Erythroblast (primary cell): ENCODE data around the gene TPK1.
A peak's percentile ranks its signal among the peaks of the same experiment; 100 is the strongest.
"Not testable (repeated sequence)": the region's sequence is repeated elsewhere in the genome, so short reads cannot be mapped to it uniquely, and the experiment has no call there.

Source experiments
- DNase-seq, 2 experiments: peaks; one replicate each; lab custom pipeline; 2025; lab: John Stamatoyannopoulos, UW
- GATA1 ChIP-seq: IDR thresholded peaks from 2 replicates; pipeline ENCODE4 v1.6.1; 2011; ENCODE audit warnings: low read depth, mild to moderate bottlenecking, control low read depth, low read length, moderate library complexity
- POLR2A ChIP-seq: IDR thresholded peaks from 2 replicates; pipeline ENCODE4 v1.6.1; 2011; ENCODE audit warnings: mild to moderate bottlenecking, low read length

Gene TPK1

DNA sequence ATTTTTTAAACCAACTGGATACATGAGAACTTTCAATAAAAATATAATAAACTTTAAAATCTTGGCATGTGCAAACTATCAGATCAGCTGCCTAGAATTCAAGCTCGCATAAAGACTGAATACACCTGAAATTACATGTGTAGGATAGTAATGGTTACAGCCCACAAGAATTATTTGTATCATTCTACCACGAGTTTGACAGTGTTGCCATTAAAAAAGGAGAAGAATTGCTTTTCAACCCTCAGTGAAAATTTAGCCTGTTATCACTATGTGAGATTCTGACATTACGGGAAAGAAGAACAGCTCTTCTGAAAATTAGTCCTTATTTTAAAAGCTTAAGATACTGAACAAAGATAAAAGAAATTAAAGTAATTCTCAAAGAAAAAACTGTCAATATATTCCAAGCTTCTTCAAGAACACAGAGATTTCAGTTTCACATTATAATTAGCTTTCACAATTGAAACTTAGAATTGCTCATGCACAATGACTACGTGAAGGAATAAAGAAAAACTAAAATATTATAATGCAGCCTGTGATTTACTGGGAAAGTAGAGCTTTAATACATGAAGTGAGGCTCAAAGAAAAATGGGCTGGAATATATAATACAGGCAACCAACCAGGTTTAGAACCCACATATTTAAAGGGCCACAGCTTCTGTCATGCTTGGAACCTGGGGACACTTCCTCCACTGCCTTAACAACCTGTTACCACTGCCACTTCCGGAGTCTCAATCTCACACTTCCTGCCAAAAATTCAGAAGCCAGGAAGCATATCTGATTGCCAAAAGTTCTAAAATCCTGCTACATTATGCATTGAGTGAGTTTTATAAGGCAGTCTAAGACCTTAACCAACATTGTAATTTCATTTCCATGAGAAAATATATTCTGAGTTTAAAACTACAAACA is 23.2 kb downstream of the TPK1 start:
- no peak for DNase-seq
- TF ChIP-seq GATA1 (no peak), POLR2A (no peak)

DNA sequence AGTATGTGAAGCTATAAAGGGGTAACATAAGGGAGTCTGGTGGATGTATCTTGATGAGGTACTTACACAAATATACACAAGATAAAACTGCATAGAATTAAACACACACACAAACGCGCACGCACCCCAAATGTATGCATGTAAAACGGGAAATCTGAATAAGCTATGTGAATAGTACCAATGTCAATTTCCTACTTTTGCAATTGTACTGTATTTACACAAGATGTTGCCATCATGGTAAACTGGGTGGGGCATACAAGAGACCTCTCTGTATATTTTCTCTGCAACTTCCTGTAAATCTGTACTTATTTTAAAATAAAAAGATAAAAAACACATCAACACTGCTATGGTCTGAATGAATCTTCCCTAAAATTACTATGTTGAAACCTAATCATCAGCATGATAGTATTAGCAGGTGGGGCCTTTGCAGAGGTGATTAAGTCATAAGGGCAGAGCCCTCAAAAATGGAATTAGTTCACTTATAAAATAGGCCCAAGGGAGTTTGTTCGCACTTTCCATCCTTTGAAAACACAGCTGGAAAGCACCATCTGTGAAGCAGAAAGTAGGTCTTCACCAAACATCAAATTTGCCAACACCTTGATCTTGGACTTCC is 30.1 kb downstream of the TPK1 start:
- TF ChIP-seq GATA1, result no peak
- TF ChIP-seq POLR2A, result no peak
- DNase-seq, result no peak

DNA sequence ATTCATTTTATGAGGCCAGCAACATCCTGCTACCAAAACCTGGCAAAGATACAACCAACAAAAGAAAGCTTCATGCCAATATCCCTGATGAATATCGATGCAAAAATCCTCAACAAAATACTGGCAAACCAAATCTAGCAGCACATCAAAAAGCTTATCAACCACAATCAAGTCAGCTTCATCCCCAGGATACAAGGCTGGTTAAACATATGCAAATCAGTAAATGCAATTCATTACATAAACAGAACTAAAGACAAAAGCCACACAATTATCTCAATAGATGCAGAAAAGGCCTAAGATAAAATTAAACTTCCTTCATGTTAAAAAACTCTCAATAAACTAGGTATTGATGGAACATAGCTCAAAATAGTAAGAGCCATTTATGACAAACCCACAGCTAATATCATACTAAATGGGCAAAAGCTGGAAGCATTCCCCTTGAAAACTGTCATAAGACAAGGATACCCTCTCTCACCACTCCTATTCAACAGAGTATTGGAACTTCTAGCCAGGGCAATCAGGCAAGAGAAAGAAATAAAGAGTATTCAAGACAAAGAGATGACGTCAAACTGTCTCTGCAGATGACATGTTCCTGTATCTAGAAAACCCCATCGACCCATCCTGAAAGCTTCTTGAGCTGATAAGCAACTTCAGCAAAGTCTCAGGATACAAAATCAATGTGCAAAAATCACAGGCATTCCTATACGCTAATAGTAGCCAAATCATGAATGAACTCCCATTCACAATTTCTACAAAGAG is 35.0 kb downstream of the TPK1 start:
- not testable (repeated sequence) for DNase-seq

DNA sequence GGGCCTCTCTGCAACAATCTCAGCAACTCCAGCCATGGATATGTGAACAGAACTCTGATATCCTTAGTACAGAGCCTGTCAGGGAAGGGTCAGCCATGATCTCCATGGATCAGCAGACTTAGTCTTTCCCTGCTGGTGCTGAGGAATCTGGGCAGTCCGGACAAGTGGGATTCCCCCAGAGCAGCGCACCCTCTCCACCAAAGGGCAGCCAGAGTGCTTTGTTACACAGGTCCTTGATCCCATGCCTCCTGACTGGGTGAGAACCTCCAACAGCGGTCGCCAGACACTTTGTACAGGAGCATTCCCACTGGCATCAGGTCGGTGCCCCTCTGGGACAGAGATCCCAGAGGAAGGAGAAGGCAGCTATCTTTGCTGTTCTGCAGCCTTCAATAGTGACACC is 38.9 kb downstream of the TPK1 start:
- DNase-seq, result no peak
- TF ChIP-seq GATA1 (no peak), POLR2A (no peak)

DNA sequence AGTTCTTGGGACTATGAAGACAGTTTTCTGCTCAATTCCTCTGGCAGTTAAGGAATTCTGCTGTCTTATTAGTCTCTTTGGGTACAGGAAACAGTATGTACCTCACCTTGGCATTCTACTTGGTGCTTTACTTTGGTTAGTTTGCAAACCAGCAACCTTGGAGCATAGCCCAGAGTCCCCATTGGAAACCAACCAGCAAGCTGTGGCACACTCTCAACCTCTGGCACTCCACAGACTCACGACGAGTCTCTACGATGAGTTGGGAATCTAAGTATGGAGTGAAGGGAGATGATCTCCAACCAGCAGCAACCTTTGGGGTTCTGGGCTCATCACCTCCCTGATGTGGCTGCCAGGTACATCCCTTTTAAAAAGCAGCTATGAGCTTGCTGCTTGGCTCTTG is 43.8 kb downstream of the TPK1 start:
- TF ChIP-seq GATA1 (no peak), POLR2A (no peak)
- DNase-seq, result no peak

DNA sequence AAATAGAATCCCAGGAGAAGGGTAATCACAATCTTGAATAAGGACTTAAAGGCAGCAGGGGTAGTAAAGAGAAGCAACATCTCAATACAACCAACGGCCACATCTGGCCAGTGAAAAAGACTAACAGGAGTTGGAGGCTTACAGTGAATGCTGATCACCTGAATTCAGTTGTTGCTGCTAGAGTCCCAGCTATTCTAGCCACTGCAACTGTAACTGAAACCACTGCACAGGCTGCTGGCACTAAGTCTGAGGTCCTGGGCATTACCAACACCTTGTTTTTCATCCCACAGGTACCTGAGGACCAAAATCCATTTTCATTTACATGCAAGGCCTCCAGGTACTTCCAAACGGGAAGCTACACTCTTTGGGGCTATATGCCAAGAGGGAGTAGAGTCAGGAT is 44.4 kb downstream of the TPK1 start:
- no peak for TF ChIP-seq POLR2A
- TF ChIP-seq GATA1, result no peak
- DNase-seq, result no peak

DNA sequence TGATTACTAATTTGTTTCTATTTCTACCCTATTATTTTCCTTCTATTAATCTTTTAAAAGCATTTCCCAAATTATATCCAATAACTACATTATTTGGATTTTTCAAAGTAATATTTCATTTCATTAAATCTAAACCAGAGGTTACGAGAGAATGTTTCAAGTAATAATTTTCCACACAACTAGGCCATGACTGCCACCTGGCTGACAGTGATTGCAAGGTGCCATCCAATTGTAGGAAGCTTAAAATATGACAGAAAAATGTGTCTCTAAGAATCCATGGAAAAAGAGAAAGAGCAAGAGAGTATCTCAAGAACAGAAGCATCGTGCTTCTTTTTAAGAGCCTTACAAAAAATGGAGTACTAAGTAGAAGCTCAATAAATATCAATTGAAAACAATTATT is 48.7 kb downstream of the TPK1 start:
- TF ChIP-seq GATA1 (no peak), POLR2A (no peak)
- no peak for DNase-seq

DNA sequence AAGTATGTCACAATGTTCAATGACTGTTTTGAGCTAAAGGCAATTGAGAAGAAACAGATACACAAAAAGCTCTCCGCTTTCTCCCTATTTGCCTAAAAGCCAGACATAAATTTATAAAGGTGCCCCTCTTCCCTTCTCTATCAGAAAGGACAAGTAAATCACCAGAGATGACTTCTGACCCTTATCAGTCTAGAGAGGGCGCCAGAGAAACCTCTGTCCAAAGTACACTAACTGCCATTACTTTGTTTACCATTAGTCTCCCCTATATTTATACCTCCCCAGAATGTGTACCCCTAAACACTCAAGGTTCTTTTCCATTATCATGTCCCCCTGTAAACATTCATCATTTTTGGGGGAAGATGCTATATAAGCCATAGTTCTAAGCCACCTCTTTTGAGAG is 49.3 kb downstream of the TPK1 start:
- TF ChIP-seq POLR2A (no peak), GATA1 (no peak)

DNA sequence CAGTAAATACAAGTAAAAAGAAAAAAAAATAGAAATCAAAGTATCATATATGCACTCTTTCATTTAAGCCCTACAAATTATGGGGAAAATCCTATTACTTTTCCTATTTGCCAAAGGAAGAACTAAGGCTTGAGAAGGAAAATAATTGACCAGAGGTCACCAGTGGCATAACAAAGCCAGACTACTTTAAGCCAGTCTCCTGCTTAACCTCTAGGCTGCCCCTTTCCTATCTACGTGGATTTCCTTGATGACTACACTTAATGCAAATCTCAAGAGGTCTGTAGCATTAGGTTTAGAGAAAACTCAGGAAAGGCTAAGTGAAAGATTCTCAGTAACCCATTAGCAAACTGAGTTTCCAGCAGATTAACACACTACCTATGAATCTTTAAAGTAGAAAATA is 49.8 kb downstream of the TPK1 start:
- no peak for TF ChIP-seq GATA1
- no peak for TF ChIP-seq POLR2A
- DNase-seq, result no peak

More for the DNA sequence above, 49.3 kb downstream of the TPK1 start:
- peak in 1 of 2 experiments; percentile 2 for DNase-seq

DNA sequence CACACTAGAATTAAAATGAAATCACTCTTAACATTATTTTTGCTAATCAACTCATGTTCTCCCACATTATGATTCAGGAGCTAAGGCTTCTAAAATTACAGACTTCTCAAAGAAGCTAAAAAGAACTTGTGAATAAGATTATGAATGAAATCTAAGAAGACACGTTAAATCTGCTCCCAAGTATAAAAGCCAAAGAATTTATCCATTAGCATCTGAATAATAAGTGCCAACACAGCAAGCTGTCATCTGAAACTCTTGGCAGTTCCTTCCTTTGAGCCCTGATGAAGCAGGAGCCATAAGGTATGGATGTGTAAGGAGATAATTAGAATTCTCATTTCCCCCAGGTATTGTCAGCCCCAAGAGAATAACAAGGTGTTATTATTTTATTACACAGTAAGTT is 50.3 kb downstream of the TPK1 start:
- no peak for DNase-seq
- no peak for TF ChIP-seq GATA1
- TF ChIP-seq POLR2A, result no peak

DNA sequence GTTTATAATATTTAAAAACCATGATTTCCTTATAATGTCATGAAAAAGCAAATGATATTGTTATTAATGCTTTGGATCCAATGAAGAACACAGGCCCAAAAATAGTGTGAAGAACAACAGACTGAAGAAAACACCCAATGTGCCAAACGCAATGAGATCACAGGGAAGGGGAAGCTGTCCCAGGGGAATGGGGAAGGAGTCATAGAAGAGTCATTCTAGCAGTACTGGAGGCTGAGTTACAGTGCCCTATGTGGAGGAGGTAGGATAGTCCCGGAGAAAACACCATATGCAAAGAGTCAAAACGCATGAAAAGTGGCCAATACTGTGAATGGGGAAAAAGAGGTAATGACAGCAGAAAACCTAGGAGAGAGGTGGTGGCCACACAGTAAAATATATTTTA is 50.9 kb downstream of the TPK1 start:
- no peak for DNase-seq
- TF ChIP-seq GATA1 (no peak), POLR2A (no peak)

DNA sequence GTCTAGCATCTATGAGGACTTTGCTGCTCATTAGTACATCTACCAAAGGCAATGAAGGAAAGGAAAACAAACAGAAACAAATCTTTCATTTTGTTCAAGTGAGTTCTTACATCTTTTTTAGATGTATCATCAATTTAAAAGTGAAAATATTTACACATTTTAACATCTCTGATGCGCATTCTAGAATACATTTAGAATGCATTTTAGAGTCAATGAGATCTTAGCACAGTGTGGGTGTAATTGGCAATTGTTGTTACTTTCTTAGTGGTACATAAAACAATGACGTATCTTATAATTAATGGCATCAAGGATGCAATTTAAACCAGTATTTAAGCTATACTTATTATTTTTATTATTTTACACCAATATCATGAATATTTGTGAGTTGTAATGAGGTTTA is 51.4 kb downstream of the TPK1 start:
- no peak for DNase-seq
- no peak for TF ChIP-seq GATA1
- no peak for TF ChIP-seq POLR2A

DNA sequence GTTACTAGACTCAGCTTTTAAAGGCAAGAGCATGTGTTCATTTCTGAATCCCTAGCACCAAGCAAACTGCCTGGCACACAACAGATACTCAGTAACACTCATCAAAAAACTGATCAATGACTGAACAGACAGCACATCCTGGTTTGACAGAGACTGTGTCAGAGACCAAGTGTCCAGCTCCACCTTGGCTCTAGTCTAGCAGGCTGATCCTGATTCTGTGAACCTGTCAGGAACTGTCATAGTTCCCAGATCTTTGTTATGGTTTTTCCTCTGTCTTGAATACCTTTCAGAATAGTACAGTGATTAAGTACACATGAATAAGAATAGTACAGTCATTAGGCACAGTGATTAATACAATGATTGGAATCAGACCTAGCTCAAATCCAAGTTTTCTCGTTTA is 53.0 kb downstream of the TPK1 start:
- TF ChIP-seq POLR2A, result no peak

DNA sequence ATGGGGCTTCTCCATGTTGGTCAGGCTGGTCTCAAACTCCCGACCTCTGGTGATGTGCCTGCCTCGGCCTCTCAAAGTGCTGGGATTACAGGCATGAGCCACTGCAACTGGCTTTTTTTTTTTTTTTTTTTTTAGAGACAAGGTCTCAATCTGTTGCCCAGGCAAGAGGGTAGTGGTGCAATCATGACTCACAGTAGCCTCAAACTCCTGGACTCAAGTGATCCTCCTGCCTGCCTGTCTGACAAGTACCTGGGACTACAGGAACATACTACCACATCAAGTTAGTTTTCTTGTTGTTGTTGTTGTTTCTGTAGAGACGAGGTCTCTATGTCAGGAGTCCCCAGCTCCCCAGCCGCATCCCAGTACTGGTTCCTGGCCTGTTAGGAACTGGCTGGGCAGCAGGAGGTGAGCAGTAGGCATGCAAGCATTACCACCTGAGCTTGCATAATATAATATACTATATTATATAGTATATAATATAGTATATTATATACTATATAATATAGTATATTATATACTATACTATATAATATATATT is 55.7 kb downstream of the TPK1 start:
- no peak for DNase-seq
- no peak for TF ChIP-seq GATA1

More for the DNA sequence above, 53.0 kb downstream of the TPK1 start:
- no peak for DNase-seq

DNA sequence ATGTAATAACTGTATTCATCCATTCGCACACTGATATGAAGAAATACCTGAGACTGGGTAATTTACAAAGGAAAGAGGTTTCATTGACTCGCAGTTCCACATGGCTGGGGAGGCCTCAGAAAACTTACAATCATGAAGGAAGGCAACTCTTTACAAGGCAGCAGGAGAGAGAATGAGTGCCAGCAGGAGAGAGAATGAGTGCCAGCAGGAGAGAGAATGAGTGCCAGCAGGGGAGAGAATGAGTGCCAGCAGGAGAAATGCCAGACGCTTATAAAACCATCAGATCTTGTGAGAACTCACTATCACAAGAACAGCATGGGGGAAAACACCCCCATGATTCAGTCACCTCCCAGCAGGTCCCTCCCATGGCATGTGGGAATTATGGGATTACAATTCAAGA is 58.0 kb downstream of the TPK1 start:
- not testable (repeated sequence) for DNase-seq
